Ovary (tissue), 3 donors: Measurements from ENCODE around the gene PAK6.

Experiments
- CTCF ChIP-seq, 3 donors: fragments of 450-650 bp in 2 of 3; fragments of 200-600 bp in 1 of 3; IDR thresholded peaks; one replicate each; pipeline versions ENCODE4 v1.5.1 to v1.8.0; 2016 to 2022; ENCODE audit warnings: antibody characterized with exemption in 3 of 3, mild to moderate bottlenecking in 1 of 3
- POLR2A ChIP-seq: fragments of 450-650 bp; IDR thresholded peaks from one replicate; pipeline ENCODE4 v1.6.1; 2017; ENCODE audit warnings: antibody characterized with exemption, mild to moderate bottlenecking, moderate library complexity
- donor health status: DM: no; HTN: no; CAD: no.

GRCh38 chr15:40271685-40272484, 33.0 kb downstream of the PAK6 start:
- TF ChIP-seq CTCF (IDR thresholded peaks at IDR 0.05) (no peak), POLR2A (no peak)
